GM04504 (cell line): Measurements from ENCODE around the gene CDYL2.

ENCODE experiments used
- DNase-seq: peaks from one replicate; pipeline ENCODE4 v3.0.0-alpha.2; 2012; ENCODE audit warnings: low read depth

The CDYL2 gene

DNA sequence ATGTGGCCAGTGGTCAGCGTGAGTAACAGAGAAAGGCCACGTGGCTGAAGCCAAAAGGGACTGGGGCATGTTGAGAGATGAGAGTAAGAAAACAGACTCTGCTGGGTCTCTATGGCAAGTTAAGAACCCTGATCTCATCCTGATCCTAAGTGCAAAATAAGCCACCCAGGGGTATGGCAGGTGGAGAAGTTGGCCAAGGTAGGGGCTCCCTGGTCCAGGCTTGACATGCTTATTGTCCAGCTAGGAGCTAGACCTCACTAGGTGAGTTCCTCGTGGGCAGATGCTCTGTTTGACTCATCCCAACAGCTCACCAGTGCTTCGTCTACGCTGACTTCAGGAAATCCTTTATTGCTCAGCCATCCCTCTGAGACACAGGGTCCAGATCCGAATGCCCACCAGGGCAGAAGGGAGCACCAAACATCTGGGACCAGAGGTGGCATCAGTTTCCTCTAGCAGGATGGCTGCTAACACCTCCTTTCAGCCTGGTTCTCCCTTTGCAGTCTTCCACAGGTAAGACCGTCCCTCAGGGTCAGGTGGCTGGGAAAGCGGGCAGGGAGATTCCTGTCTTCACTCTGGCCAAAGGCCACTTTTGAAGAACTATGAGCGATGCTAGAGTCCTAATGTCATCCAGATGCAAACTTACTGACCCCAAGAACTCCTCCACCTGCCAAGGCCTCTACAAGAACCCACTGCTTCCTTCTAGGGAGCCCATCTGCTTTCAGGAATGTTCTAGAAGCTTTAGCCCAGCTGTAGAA, 99.5 kb downstream of the CDYL2 start:
- DNase-seq, result no peak

DNA sequence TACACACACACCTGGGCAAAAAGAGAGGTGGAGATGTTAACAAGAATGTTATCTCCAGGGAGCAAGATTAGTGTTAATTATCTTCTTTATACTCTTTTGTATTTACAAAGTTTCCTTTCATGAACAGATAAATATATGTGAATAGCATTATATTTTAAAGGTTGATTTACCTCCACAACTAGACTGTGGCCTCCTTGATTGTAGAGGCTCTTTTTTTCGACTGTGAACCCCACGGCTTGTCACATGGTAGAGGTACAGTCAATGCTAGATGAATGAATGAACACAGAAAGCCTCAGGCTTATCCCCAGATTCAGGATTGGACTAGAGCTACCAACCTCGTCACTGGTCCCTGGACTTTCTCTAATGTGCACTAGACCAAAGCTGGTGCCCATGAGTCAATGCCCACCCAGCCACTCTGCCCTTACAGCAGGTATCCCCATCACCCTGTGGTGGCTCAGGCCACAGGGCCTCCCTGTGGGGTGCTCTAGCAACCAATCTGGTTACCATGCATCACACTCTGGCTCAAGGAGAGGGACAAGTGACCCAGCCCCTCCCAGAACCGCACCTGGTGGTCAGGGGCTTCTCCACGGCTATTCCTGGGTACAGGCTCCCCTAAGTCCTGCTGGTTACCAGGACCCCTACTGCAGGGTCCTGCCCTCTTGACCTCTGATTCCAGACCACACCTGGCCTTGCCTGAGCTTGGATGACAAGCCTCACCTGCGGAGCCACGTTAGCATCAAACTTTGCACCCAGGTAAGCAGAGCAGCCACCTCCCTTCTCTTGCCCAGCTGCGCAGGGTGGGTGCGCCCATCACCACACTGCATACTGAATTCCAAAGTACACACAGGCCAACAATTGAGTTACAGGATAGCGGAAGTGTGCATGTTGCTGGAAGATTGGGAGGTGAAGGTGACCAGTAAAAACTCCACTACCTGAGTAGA, 101.0 kb downstream of the CDYL2 start:
- DNase-seq, result no peak

DNA sequence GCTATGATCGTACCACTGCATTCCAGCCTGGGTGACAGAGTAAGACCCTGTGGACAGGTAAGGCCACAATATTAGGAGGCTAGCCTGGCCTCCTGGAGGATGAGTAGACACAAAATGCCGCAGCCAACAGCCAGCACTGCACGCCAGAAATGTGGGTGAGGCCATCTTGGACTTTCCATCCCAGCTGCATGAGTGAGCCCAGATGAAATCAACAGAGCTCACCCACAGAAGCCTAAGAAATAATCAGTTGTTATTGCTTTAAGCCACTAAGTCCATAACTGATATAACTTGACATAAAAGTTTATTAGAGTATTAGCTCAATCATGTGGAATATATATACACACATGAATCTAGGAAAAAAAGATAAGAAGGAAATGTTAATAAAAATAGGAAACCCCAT, 101.7 kb downstream of the CDYL2 start:
- no peak for DNase-seq

DNA sequence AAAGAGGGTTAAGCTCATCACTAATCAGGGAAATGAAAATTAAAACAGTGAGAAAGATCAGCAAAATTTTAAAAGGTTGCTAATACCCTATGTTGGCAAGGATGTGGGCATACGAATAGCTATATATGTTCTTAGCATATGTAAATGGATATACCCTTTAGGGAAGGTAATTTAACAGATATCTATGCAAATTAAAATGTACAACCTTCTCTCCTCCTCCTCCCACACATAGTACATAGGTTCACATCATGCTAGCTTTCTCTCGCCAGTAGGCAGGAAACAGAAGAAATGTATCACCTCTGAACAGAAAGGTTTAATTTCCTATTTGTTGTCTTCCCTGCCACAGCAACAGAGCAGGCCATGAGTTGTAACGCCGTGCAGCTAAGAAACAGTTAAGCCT, 103.8 kb downstream of the CDYL2 start:
- DNase-seq, result no peak

DNA sequence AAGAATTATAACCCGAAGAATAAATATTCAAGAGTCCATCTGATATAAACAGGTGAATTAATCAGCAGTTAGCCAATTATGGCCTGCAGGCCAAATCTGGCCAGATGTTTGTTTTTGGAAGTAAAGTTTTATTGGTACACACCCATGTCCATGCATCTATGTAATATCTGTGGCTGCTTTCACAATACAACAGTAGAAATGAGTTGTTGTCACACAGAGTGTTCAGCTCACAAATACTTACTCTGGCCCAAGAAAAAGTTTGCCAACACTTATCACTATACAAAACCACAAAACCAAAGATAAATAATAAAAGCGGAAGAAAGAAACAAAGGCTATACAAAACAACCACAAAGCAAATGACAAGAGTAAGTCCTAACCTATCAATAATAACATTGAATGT, 109.4 kb downstream of the CDYL2 start:
- DNase-seq, result no peak

DNA sequence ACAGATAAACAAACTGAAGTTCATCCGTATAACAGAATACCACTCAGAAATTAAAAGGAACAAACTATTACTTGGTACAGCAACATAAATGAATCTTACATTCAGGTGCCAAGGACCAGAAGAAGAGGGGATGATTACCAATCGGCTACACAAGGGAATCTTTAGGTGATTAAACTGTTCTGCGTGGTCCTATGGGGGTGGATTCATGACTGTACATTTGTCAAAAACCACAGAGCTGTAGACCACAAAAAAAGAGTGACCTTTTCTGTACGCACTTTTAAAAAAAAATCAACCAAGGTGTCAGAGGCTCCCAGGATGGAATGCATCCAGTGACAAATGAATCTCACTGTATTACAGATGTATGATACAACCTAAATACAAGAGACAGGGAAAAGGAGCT, 110.8 kb downstream of the CDYL2 start:
- DNase-seq, result no peak

DNA sequence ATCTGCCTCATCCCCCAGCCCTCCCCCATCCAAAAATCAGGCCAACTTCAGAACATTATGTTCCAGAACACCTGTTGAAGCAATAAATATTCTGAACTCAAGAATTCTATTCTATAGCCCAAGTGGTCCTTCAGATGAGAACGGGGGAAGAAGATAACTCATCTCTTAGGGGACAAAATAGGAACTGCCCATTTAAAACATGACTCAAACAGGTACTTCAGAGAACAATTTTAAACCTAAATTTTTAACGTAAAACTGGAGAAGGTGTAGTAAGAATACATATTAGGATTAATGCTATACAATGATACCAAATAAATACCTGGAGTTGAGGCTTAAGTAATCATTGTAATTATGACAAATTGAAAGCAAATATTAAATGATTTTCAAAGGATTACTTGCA, 112.1 kb downstream of the CDYL2 start:
- DNase-seq, result no peak

DNA sequence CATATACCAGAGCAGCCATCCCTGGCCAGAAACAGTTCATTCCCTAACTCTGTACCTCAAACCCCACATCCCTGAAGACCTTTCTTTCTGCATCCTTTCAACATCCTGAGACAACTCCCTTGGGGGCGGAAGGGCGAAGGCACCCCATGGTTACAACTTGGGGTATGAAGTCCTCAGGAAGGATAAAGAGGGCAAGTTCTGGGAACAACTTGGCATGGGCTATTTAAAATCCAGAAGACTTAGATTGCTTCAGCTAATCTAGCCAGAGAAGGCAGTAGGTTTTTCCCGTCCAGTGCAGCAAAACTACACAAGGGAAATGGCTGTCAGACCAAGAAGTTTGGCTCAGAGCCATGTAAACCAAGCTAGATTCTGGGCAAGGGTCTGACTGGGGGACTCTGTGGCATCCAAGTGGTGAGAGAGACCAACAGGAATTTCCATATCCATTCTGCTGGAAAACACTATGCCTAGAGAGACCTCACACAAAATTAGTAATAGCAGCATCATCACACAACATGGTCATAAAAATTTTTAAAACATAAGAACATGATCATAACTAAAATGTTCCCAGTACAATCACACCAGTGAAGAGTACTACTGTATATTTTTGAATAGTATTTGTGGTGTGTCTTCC, 113.2 kb downstream of the CDYL2 start:
- DNase-seq, result no peak

DNA sequence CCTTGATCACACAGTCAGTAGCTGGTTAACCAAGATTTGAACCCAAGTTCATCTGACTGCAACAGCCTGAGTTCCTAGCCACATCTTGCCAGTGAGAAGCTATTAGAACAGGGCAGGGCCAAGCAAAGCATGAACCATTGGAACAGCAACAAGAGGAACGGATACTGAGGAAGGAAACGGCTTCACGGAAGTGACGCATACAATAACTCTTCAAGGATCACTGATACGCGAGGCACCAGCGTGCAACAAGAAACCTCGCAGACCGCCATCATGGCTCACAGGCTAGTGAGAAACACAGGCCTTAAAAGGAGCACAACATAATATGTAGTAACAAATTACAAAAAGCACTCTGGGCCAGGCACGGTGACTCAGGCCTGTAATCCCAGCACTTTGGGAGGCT, 114.9 kb downstream of the CDYL2 start:
- no peak for DNase-seq

DNA sequence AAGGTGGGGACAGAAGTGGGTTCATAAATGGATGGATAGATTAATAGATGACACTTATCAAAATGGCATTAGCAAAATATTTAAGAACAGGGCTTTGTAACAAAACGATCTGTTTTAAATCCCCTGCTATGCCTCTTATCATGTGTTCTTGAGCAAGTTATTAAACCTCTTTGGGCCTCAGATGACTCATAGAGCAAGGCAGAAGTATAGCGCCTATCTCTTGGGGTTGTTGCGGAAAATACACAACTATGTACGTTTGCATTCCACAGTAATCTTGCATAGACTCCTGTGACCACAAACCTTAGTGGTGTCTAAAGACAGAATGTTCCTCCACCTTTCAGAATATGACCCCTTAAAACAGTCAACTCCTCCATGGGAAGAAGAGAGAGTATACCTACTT, 116.8 kb downstream of the CDYL2 start:
- no peak for DNase-seq

DNA sequence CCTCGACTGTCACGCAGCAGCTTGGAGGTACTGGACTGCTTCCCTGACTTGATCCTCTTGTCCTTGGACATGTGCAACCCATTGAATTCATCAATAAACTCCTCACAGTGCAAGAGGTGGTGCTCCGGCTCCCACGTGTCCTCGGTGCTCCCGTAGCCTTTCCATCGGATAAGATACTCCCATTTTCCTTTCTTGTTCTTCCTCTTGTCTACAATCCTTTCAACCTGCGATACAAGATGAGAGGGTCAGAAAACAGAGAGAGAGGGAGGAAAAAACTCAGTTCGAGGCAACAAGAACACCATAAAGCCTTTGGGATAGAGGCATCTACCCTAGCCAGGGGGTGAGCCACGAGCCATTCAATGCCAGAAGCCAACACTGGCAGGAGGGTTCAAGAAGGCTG, 119.5 kb downstream of the CDYL2 start:
- no peak for DNase-seq

DNA sequence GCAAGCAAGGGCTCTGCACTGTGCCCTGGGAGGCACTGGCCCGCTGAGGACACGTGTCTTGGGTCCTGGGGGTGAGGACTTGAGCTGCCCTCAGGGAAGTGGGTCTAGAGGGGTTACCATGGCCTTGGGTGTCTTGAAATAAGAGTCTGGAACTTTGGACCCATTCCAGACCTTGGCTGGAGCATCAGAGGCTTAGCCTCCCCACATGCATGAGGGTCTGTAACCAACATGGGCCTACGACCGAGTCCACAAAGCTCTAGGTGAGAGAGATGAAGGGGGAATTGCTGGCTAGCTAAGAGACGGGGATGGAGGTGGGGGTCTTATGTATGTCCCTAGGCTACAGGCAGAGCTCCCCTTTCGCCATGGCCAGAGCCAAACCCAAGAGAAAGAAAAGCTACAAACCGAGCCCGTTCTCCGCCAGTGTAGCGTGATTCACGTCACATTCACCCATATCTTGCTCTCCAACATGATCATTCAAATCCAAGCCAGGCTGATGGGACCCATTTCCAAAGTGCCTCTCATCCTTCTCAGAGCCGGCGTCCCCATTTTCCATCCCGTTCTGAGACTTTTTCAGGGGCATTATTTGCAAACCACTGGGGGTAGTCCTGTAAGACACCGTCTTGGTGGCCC, 120.1 kb downstream of the CDYL2 start:
- no peak for DNase-seq

DNA sequence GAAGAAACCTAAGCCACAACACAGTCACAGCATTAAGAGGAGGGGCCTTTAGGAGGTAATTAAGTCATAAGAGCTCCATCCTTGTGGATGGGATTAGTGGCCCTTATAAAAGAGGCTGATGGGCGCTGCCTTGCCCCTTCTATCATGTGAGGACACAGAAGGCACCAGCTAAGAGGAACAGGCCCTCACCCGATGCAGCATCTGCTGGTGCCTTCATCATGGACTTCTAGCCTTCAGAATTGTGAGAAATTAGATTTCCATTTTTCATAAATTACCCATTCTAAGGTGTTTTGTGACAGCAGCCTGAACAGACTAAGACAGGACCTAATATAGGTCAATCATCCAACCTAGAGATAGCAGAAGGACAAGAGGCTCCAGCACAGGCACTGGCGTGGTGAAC, 120.8 kb downstream of the CDYL2 start:
- DNase-seq, result no peak

DNA sequence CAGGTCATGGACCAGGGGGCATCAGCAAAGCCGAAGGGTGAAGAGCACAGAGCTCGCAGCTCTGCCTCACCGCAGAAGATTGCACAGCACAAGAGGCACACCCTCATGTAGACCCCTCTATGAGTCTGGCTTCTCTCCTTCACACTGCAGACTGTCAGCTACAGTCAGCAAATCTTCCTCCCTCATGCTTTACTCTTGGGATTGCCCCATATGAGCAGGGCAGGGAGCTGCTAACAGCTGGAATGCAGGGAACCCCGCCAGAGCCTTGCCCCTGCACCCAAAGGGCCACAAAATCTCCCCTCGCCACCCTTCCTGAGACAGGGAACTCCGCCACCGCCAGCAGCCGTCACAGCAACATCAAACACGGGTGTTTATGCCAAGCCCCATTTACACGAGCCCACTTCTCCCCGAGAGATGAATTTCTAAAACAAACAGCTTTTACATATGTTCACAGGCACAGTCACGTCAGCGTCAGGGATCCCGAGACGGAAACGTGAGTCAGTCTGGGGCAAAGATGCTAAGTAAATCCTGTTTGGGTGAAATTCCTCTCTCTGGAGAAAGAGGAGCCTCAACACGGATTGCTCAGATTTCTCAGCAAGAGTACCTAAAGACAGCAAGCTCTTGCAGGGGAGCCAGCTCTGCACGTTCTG, 121.9 kb downstream of the CDYL2 start:
- DNase-seq, result peak; percentile 68

DNA sequence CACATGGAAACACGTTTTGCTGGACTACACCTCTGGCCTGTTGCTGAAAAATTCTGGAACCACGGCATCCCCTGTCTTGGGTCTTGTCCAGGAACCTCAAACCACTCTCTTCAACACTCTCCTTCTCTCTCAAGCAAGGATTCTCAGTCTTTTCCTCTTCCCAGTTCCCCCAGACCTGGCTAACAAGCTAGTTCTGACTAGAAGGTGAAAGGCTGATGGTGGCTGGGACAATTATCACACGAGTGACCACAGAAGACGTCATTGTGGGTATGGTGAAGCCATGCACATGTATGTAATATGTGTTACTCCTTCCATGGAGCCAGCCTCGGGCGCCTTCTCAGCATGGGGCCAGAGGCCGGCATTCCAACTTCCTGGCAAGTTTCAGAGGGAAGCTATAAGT, 123.0 kb downstream of the CDYL2 start:
- DNase-seq, result no peak

DNA sequence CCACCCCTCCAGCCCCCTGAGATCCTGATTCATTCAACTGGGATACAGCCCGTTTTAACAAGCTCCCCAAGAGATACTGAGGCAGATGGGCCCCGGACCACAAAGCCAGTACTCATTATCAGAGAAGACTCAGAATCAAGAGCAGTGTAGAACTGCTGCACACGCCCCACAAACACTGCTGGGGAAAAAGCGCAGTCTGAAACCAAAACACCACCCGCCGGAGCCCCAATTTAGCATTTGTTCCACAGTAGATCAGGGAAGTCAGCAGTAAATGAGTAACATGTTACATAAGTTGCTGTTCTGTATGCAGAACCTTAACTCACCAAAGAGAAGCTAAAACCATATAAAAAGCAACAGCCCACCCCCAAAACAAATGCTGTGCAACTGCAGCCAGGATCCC, 123.6 kb downstream of the CDYL2 start:
- no peak for DNase-seq

DNA sequence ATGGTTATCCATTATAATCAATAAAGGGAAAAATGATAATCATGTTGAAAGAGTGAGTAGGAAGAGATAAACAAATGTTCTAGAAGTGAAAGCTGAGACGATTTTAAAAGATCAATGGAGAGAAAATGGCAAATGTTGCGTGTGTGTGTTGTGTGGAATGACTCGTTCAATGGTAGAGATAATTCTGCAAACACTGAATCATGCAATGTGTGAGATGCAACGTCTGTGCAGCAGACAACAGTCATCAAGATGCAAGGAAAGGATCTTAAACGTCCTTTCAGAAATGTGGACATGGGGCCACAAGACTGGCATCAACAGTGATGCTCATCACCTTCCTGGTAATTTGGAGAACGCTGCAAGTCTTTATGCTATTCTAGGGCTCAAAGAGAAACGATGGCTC, 124.4 kb downstream of the CDYL2 start:
- DNase-seq, result no peak

DNA sequence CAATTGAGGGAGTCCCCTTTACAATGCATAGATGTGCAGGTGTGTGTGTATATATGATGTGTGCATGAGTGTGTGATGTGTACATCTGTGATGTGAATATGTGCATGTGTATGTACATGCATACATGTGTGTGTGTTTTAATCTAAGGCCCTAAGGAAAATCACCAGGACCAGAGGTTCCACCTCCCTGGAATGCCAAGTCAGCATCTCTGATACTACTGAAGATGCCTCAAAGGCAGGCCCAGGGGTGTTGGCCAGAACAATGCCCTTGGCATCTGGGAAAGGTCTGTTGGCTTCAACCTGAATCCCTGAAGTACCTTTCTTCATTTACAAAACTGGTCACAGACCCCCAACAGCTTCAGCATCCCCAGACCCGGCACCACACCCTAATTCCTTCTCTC, 129.5 kb downstream of the CDYL2 start:
- no peak for DNase-seq

DNA sequence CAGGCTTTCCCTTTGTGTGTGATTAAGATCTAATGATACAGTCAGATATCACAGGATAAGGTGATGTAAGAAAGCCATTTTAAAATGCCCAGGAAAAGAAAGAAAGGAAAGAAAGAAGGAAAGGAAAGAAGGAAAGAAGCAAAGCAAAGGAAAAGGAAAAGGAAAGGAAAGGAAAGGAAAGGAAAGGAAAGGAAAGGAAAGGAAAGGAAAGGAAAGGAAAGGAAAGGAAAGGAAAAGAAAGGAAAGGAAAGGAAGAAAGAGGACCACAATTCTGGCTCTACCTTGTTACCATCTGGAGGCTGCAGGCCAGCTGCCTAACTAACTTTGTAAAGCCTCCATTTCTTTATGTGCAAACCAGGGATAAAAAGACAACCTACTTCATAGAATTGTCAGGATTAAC, 132.0 kb downstream of the CDYL2 start:
- DNase-seq, result no peak

DNA sequence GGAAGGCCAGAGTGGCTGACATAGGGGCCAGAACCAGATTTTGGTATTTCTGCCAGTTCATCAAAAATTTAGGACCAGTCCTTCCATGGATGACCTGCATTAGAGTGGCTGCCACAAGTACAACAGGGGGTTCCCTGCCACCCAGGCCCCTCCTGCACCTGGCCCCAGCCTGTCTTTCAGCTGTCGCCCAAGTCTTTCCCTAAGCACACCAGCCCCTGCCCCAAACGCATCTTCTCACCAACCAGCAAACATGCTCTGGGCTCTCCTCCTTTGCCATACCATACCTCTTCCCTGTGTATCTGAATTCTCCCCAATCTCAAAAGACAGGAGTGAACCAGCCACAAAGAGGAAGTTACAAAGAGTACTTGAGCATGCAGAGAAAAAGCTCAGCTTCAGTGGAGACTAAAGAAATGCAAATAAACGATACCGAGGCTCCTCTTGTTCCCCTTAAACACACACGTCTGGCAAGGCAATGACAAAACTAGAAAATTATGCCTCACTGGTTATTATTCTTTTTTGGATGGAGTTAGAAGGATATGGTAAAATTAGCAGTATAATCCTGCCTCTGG, 133.0 kb downstream of the CDYL2 start:
- DNase-seq, result no peak

DNA sequence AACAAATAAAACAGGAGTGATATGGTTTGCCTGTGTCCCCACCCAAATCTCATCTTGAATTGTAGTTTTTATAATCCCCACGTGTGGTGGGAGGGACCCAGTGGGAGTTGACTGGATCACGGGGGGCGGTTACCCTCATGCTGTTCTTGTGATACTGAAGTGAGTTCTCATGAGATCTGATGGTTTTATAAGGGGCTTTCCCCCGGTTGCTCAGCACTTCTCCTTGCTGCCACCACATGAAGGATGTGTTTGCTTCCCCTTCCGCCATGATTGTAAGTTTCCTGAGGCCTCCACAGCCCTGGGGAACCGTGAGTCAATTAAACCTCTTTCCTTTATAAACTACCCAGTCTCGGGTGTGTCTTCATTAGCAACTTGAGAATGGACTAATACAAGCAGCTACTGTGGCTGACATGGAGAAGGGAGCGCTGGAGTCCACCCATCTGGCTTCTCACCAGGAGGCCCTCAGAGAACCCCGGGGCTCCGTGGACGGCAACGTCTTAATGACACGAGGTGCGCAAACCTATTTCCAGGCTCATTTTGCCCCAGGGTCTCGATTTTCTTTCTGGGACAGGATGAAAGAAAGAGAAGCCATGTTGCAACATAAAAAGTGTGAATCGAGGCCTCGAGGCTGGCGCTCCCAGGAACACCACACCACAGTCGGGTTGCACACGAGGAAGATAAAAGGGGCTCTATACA, 134.1 kb downstream of the CDYL2 start:
- DNase-seq, result no peak
